GM12892 (cell line): Measurements from ENCODE around the gene CBX6.

Experiments used
- DNase-seq: peaks from one replicate; pipeline ENCODE4 v3.0.0; 2011; ENCODE audit not compliant: insufficient read length
- FAIRE-seq: peaks from 2 replicates; lab custom pipeline; 2011; peaks lifted over from hg19 to GRCh38; lab: Jason Lieb, UNC
- POLR2A ChIP-seq: IDR thresholded peaks from 2 replicates; pipeline ENCODE4 v1.6.1; 2011; ENCODE audit warnings: low read depth, low read length, control low read depth
- POLR2AphosphoS5 ChIP-seq: IDR thresholded peaks from 2 replicates; pipeline ENCODE4 v1.6.1; 2011; ENCODE audit warnings: low read depth, low read length, control low read depth
- TAF1 ChIP-seq: IDR thresholded peaks from 2 replicates; pipeline ENCODE4 v1.6.1; 2011; ENCODE audit warnings: low read depth, mild to moderate bottlenecking, control low read depth, low read length, borderline replicate concordance

Gene CBX6

DNA sequence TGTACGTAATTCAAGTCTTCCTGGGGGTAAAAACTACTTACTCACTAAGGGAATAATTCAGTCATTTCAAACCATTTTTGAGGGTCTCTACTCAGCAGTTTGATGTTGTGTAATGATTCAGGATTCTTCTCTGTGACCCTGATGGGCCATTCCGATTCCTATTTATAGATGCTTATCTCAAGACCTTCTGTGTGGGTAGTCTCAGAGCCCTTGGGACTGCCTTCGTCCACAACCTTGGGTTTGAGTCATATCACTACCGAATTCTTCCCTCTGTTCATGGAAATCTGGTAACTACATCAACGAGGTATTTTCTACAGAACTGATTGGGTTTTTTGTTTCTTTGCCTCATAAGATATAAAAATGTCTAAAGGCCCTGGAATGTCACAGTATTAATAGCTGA lies 14.3 kb upstream of the CBX6 start:
- TF ChIP-seq TAF1 (no peak), POLR2AphosphoS5 (no peak), POLR2A (no peak)
- DNase-seq (no peak), FAIRE-seq (peak; percentile 64)

DNA sequence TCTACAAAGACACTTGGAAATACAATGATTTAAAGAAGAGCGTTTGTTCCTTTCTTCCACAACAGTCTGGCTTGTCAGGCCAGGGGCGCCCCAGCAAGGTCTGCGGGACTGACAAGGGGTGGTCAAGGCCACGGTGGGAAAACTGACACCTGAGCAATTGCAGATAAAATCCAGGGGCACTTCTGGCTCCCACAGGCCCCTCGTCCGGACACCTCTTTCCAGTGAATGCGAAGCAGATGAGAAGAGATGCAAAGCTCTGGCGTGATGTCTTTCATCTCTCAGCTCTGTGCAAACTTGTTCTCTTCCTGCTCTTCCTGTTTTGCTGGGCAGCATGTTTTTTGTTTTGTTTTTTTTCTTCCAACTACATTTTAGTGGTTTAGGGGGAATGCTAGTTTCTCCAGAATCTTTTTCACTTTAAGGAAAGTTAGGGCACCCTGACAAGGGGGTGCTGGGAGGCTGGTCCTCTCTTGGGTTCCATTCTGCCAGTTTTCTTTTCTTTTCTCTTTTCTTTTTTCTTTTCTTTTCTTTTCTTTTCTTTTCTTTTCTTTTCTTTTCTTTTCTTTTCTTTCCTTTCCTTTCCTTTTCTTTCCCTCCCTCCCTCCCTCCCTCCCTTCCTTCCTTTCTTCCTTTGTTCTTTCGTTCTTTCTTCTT lies 11.1 kb upstream of the CBX6 start:
- DNase-seq (no peak), FAIRE-seq (no peak)
- no peak for TF ChIP-seq POLR2A
- TF ChIP-seq POLR2AphosphoS5: no peak
- no peak for TF ChIP-seq TAF1

DNA sequence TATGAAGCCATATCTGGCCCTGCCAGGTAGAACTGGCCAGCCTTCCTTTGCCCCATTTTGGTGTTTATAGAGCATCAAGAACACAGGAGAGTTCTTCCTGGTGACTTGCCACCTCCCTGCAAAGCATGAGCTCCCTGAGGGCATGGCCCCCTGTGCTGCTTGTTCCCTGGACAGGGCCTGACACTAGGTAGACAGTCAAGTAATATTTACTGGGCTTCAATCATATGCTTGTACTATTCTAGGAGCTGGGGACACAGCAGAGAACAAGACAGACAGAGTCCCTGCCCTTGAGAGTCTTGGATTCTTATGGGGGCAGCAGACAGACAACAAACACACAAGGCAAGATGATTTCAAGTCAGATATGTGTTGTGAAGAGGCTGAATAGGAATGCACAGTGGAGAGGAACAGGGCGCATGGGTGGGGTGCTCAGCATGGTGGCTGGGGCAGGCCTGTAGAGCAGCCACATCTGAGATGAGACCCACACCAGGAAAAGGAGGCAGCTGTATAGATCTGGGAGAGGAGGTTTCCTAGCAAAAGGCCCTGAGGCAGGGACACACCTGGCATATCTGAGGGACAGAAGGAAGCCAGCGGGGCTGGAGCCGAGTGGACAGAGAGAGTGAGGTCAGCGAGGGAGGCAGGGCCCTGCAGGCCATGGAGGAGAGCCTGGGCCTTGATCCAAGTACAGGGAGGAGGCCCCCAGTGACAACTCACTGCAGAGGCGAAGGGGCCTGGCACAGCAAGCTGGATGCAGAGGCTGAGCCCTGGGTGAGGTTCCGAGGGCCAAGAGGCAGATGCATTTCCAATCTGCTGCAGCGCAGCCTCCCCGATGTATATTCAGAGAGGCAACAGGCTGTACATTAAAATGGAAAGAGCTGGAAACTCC lies 10.2 kb upstream of the CBX6 start:
- DNase-seq: no peak
- FAIRE-seq: no peak
- no peak for TF ChIP-seq POLR2A
- TF ChIP-seq POLR2AphosphoS5: no peak
- no peak for TF ChIP-seq TAF1

DNA sequence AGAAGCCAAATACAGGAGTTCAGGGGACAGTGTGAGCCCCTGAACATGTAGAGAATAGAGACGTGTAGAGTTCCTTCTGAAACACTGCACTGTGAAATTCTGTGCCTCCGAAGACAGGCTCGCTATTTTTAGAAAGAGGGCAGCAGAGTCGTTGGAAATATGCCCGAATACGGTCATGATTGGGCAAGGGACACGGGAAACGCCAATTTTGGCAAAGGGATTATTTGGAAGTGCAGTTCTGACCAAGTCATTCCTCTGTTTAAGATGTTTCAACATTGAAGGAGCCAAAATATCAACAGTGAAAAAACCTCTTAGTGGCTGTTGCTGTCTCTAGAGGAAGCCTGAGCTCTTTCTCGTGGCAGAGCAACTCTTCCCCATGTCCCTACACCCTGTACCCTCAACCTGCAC lies 9.5 kb upstream of the CBX6 start:
- no peak for TF ChIP-seq TAF1
- no peak for TF ChIP-seq POLR2A
- no peak for TF ChIP-seq POLR2AphosphoS5
- peak; percentile 24 for FAIRE-seq
- DNase-seq: no peak

DNA sequence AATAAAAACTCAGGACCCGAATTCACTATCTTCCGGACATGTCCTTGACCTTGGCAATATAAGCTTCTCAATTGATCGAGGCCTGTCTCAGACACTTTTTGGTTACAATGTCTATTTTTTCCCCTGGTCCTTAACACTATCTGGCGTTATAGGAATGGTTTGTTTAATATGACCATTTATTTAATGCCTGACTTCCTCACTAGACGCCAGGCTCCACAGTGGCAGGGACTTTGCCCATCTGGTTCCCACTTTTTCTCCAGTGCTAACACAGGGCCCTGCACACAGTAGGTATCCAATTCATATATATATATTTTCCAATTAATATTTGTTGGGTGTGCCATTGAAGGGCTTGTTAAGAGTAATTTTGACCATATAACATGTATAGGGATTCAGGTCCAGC lies 7.9 kb upstream of the CBX6 start:
- no peak for DNase-seq
- TF ChIP-seq TAF1 (no peak), POLR2A (no peak), POLR2AphosphoS5 (no peak)
- FAIRE-seq: no peak

DNA sequence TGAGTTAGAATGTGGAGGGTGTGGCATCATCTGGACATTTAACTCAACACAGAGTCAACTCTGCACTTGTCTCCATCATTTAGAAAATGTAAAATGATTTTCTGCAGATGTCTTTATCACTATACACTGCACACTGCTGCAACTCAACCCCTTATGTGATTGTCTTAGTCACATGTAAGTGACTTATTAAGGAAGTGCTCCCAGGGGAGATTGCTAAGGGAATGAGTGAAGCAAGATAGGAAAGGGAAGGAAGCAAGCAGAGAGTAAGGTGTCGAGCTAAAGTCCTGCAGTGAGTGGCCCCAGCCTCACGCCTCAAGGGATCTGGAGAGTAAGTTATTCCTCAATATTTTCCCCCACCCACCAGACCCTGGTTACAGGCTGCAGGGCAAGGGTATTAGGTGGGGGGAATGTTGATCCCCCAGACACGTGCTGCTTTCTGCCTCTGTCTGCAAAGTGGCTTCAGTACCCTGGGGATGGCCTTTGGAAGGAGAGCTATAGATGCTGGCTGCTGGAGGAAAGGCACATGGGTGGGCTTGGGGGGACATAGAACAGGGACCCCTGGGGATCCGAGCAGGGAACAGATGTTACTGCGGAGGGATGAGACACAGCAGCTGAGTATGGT lies 7.2 kb upstream of the CBX6 start:
- FAIRE-seq (no peak), DNase-seq (no peak)
- TF ChIP-seq TAF1 (no peak), POLR2A (no peak), POLR2AphosphoS5 (no peak)

DNA sequence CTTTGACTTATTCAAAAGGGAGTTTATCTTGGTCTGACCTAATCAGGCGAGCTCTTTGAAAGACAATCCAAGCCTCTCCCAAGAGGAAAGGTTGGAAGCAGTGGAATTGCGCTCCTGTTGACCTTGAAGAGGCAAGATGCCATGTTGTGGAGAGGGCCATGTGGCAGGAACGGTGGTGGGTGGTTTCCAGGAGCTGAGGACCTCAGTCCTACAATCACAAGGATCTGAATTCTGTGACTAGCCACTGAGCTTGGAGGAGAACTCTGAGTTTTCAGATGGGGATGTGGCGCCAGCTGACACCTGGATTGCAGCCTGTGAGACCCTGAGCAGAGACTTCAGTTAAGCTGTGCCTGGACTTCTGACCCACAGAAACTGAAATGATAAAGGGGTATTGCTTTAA lies 6.0 kb upstream of the CBX6 start:
- FAIRE-seq (no peak), DNase-seq (no peak)
- TF ChIP-seq POLR2AphosphoS5 (no peak), POLR2A (no peak), TAF1 (no peak)

DNA sequence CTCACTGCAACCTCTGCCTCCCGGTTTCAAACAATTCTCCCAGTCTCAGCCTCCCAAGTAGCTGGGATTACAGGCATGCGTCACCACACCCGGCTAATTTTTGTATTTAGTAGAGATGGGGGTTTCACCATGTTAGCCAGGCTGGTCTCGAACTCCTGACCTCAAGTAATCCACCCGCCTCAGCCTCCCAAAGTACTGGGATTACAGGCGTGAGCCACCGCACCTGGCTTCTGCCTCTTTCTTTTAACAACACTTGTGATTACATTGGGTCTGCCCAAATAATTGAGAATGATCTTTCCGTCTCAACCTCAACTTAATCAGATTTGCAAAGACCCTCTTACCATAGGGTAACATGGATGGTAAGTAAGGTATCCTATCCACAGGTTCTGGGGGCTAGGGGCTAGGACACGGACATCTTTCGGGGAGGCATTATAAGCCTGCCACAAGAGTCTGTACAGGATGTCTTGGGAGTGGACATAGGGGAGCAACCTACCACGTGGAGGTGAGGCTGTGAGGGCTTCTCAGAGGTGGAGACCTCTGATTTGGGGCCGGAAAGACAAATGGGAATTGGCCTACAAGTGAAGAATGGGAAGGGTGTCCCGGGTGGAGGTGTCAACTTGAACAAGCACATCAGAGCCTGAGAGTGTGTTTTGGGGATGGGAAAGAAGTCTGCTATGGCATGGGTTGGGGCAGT lies 2.7 kb upstream of the CBX6 start:
- TF ChIP-seq TAF1 (no peak), POLR2AphosphoS5 (no peak), POLR2A (no peak)
- peak; percentile 60 for FAIRE-seq
- no peak for DNase-seq

DNA sequence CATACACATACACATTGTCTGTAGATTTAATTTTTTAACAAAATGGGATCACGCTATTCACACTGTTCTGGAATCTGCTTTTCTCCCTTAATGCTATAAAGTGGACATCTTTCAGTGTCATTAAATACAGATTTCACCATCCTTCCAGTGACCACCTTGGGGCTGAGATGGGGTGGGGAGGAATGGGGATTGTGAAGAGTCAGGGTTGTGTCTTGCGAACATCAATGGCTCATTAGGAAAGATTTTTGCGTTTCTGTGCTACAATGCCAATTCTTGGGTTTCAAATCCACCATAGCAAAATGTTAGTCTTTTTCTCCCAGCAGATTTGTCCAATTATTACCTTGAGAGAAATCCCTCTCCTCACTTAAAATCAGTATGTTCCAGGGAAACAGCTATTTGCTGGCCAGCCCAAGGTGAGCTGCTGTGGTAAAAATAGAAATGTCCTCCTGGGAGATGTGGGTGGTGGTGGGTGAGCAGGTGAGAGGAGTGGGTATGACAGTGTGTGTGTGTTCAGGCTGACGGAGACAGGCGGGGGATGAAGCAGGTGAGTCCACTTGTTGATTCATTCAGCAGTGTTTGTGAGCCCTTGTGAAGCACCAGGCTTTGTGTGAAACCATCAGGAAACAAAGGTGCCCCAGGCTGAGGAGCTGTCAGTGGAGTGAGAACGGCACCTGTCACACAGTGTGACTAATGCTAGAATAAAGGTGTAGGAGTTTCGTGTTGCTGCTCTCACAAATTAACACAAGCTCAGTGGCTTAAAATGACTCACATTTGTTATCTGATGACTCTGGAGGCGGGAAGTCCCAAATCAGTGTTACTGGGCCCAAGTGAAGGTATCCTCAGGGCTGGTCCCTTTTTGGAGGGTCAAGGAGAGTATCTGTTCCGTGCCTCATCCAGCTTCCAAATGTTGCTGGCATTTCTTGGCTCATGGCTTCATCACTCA lies 1.7 kb upstream of the CBX6 start:
- DNase-seq: no peak
- TF ChIP-seq POLR2AphosphoS5: peak; percentile 48; the same call in 1 of the 2 replicates
- TF ChIP-seq POLR2A: peak; percentile 61
- TF ChIP-seq TAF1: no peak
- peak; percentile 99 for FAIRE-seq

DNA sequence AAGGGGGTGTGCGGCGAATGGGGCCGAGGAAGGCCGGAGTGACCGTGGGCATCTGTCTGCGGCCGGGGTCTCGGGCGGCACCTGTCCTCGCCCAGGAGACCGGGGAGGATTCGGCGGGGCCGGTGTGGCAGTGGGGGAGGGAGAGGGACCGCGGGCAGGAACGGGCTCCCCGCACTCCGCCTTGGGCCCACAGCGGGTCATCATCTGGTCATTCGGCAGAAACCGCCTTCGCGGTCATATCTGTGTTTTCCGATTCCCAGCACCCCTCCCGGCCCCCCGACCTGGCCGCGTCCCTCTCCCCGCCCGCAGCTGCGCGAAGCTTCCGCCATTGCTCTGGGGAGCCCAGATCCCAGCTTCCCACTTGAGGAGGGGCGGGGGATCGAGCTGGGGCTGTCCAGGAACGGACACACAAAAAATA lies 824 bp upstream of the CBX6 start:
- no peak for TF ChIP-seq TAF1
- no peak for TF ChIP-seq POLR2A
- no peak for TF ChIP-seq POLR2AphosphoS5
- DNase-seq (no peak), FAIRE-seq (peak; percentile 64)
